ENCODE measurements around the gene LYRM7.

Gene LYRM7

DNA sequence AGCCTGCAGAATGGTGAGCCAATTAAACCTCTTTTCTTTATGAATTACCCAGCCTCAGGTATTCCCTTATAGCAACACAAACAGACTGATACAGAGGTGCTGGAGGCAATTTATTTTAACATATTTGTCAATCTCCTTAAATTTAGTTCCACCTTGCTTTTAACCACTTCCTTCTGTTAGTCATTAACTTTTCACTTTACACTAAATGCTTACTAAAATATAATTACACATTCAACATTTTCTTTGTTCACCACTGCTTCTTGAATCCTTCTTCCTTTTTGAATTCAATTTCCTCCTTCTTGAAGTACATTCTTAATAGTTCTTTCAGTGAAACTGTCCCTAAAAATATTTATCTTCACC, 39.4 kb downstream of the LYRM7 start:
- no peak for TF ChIP-seq POLR2AphosphoS5 (IDR thresholded peaks at IDR 0.05; ENCODE audit: low read depth, low read length)
- TF ChIP-seq REST (IDR thresholded peaks at IDR 0.05; ENCODE audit: insufficient read depth in 1 of 2, low read depth in 2 of 2, low read length in 2 of 2): no peak
- no peak for TF ChIP-seq SIN3A (IDR thresholded peaks at IDR 0.05; ENCODE audit: borderline replicate concordance, insufficient read depth, low read length)
- no peak for TF ChIP-seq TAF1 (IDR thresholded peaks at IDR 0.05; ENCODE audit: borderline replicate concordance, insufficient read depth, low read length)
- no peak for TF ChIP-seq FOXP2 (optimal IDR thresholded peaks at IDR 0.05; ENCODE audit: borderline replicate concordance, extremely low read depth, extremely low read length, insufficient read depth)

GRCh38 chr5:131211669-131212068, 40.9 kb downstream of the LYRM7 start:
- TF ChIP-seq POLR2AphosphoS5 (IDR thresholded peaks at IDR 0.05; ENCODE audit: low read depth, low read length) (no peak), REST (IDR thresholded peaks at IDR 0.05; ENCODE audit: insufficient read depth in 1 of 2, low read depth in 2 of 2, low read length in 2 of 2) (no peak), FOXP2 (optimal IDR thresholded peaks at IDR 0.05; ENCODE audit: borderline replicate concordance, extremely low read depth, extremely low read length, insufficient read depth) (no peak), SIN3A (IDR thresholded peaks at IDR 0.05; ENCODE audit: borderline replicate concordance, insufficient read depth, low read length) (no peak), TAF1 (IDR thresholded peaks at IDR 0.05; ENCODE audit: borderline replicate concordance, insufficient read depth, low read length) (no peak)

GRCh38 chr5:131212471-131213021, 41.8 kb downstream of the LYRM7 start:
- no peak for TF ChIP-seq POLR2AphosphoS5 (IDR thresholded peaks at IDR 0.05; ENCODE audit: low read depth, low read length)
- no peak for TF ChIP-seq SIN3A (IDR thresholded peaks at IDR 0.05; ENCODE audit: borderline replicate concordance, insufficient read depth, low read length)
- TF ChIP-seq REST (IDR thresholded peaks at IDR 0.05; ENCODE audit: insufficient read depth in 1 of 2, low read depth in 2 of 2, low read length in 2 of 2): no peak
- TF ChIP-seq FOXP2 (optimal IDR thresholded peaks at IDR 0.05; ENCODE audit: borderline replicate concordance, extremely low read depth, extremely low read length, insufficient read depth): no peak
- TF ChIP-seq TAF1 (IDR thresholded peaks at IDR 0.05; ENCODE audit: borderline replicate concordance, insufficient read depth, low read length): no peak

- TF ChIP-seq REST (IDR thresholded peaks at IDR 0.05; ENCODE audit: insufficient read depth in 1 of 2, low read depth in 2 of 2, low read length in 2 of 2) (no peak), POLR2AphosphoS5 (IDR thresholded peaks at IDR 0.05; ENCODE audit: low read depth, low read length) (no peak), SIN3A (IDR thresholded peaks at IDR 0.05; ENCODE audit: borderline replicate concordance, insufficient read depth, low read length) (no peak)
These were observed 44.0 kb downstream of the LYRM7 start for GRCh38 chr5:131214609-131215227.

DNA sequence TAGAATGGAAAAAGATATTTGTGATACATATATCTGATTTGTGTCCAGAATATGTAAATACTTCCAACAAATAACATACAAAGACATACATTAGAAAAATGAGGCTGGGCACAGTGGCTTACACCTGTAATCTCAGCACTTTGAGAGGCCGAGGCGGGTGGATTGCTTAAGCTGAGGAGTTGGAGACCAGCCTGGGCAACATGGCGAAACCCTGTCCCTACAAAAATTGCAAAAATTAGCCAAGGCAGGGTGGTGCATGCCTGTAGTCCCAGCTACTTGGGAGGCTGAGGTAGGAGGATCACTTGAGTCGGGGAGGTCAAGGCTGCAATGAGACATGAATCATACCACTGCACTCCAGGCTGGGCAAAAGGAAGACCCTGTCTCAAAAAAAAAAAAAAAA, 47.0 kb downstream of the LYRM7 start:
- TF ChIP-seq POLR2AphosphoS5 (IDR thresholded peaks at IDR 0.05; ENCODE audit: low read depth, low read length) (no peak), REST (IDR thresholded peaks at IDR 0.05; ENCODE audit: insufficient read depth in 1 of 2, low read depth in 2 of 2, low read length in 2 of 2) (no peak), SIN3A (IDR thresholded peaks at IDR 0.05; ENCODE audit: borderline replicate concordance, insufficient read depth, low read length) (no peak), TAF1 (IDR thresholded peaks at IDR 0.05; ENCODE audit: borderline replicate concordance, insufficient read depth, low read length) (no peak), FOXP2 (optimal IDR thresholded peaks at IDR 0.05; ENCODE audit: borderline replicate concordance, extremely low read depth, extremely low read length, insufficient read depth) (no peak)

All from PFSK-1 (cell line).